H9 (cell line): ENCODE measurements around the gene KRTAP4-2. TPM values are rescaled to one million over a fixed set of nuclear protein-coding genes. Genes with fewer than 3 reads are reported as not detected.

ENCODE experiments used
- DNase-seq: peaks from one replicate; pipeline ENCODE4 v3.0.0-alpha.2; 2017
- H2AFZ ChIP-seq: one replicate; pipeline ENCODE4 v1.6.1; 2013; ENCODE audit warnings: mild to moderate bottlenecking, low read length, control low read depth, moderate library complexity
- H2AK5ac ChIP-seq: 2 replicates; pipeline ENCODE4 v1.6.1; 2013; ENCODE audit warnings: low read length, control low read depth, mixed read lengths; ENCODE audit not compliant: insufficient read length
- H2BK120ac ChIP-seq: one replicate; pipeline ENCODE4 v1.6.1; 2013; ENCODE audit warnings: low read depth, mild to moderate bottlenecking, low read length, control low read depth, inconsistent platforms; ENCODE audit not compliant: poor library complexity, severe bottlenecking
- H2BK12ac ChIP-seq: 2 replicates; pipeline ENCODE4 v1.6.1; 2013; ENCODE audit warnings: low read length, control low read depth, mixed read lengths, low read depth; ENCODE audit not compliant: insufficient read length
- H2BK15ac ChIP-seq: 2 replicates; pipeline ENCODE4 v1.6.1; 2013; ENCODE audit warnings: low read depth, low read length, control low read depth
- H2BK20ac ChIP-seq: one replicate; pipeline ENCODE4 v1.6.1; 2013; ENCODE audit warnings: low read depth, mild to moderate bottlenecking, low read length, control low read depth, inconsistent platforms; ENCODE audit not compliant: poor library complexity, severe bottlenecking
- H2BK5ac ChIP-seq: 2 replicates; pipeline ENCODE4 v1.6.1; 2013; ENCODE audit warnings: low read length, control low read depth, mixed read lengths; ENCODE audit not compliant: insufficient read length
- H3K14ac ChIP-seq: 2 replicates; pipeline ENCODE4 v1.6.1; 2013; ENCODE audit warnings: low read length, control low read depth; ENCODE audit not compliant: insufficient read depth
- H3K18ac ChIP-seq: 2 replicates; pipeline ENCODE4 v1.6.1; 2013; ENCODE audit warnings: low read depth, mild to moderate bottlenecking, mixed read lengths, low read length, control low read depth; ENCODE audit not compliant: insufficient read length
- H3K23ac ChIP-seq: 2 replicates; pipeline ENCODE4 v1.6.1; 2013; ENCODE audit warnings: low read length, control low read depth, mixed read lengths, low read depth; ENCODE audit not compliant: insufficient read length
- H3K23me2 ChIP-seq: 2 replicates; pipeline ENCODE4 v1.6.1; 2013; ENCODE audit warnings: low read depth, mild to moderate bottlenecking, mixed read lengths, low read length, control low read depth; ENCODE audit not compliant: insufficient read length, poor library complexity, severe bottlenecking
- H3K27ac ChIP-seq: 2 replicates; pipeline ENCODE4 v1.5.1; 2013; ENCODE audit warnings: low read length, control low read depth, mixed read lengths, low read depth; ENCODE audit not compliant: insufficient read length
- H3K27me3 ChIP-seq: 2 replicates; pipeline ENCODE4 v1.6.1; 2013; ENCODE audit warnings: low read length, control low read depth, inconsistent platforms; ENCODE audit not compliant: insufficient read depth
- H3K4ac ChIP-seq: 2 replicates; pipeline ENCODE4 v1.6.1; 2013; ENCODE audit warnings: low read depth, mild to moderate bottlenecking, control low read depth, inconsistent platforms, low read length, moderate library complexity
- H3K4me1 ChIP-seq: 2 replicates; pipeline ENCODE4 v1.6.1; 2013; ENCODE audit warnings: low read length, control low read depth, inconsistent platforms; ENCODE audit not compliant: insufficient read depth
- H3K4me2 ChIP-seq: 2 replicates; pipeline ENCODE4 v1.6.1; 2013; ENCODE audit warnings: low read length, control low read depth, mixed read lengths; ENCODE audit not compliant: insufficient read length, insufficient read depth
- H3K56ac ChIP-seq: 2 replicates; pipeline ENCODE4 v1.6.1; 2013; ENCODE audit warnings: low read depth, mild to moderate bottlenecking, mixed read lengths, low read length, control low read depth; ENCODE audit not compliant: insufficient read length
- H3K79me1 ChIP-seq: 2 replicates; pipeline ENCODE4 v1.6.1; 2013; ENCODE audit warnings: low read depth, mild to moderate bottlenecking, moderate library complexity, low read length, control low read depth, inconsistent platforms; ENCODE audit not compliant: insufficient read depth, poor library complexity, severe bottlenecking
- H3K79me2 ChIP-seq: 2 replicates; pipeline ENCODE4 v1.6.1; 2013; ENCODE audit warnings: low read length, control low read depth, inconsistent platforms; ENCODE audit not compliant: insufficient read depth
- H3K9ac ChIP-seq: 2 replicates; pipeline ENCODE4 v1.6.1; 2013; ENCODE audit warnings: low read length, control low read depth, mixed read lengths; ENCODE audit not compliant: insufficient read length; ENCODE audit errors: extremely low read depth
- H3K9me3 ChIP-seq: one replicate; pipeline ENCODE4 v1.6.1; 2013; ENCODE audit warnings: low read depth, low read length, inconsistent platforms; ENCODE audit not compliant: control insufficient read depth
- H3T11ph ChIP-seq: one replicate; pipeline ENCODE4 v1.6.1; 2013; ENCODE audit warnings: mild to moderate bottlenecking, low read length, control low read depth, inconsistent platforms
- H4K20me1 ChIP-seq: one replicate; pipeline ENCODE4 v1.6.1; 2013; ENCODE audit not compliant: control insufficient read depth, insufficient read length, insufficient read depth
- H4K5ac ChIP-seq: 2 replicates; pipeline ENCODE4 v1.6.1; 2013; ENCODE audit warnings: low read depth, mild to moderate bottlenecking, mixed read lengths, low read length, control low read depth; ENCODE audit not compliant: insufficient read length
- H4K8ac ChIP-seq: replicated peaks from 2 replicates; pipeline ENCODE4 v1.6.1; 2013; ENCODE audit warnings: low read length, control low read depth, mixed read lengths, low read depth; ENCODE audit not compliant: insufficient read length
- H4K91ac ChIP-seq: 2 replicates; pipeline ENCODE4 v1.6.1; 2013; ENCODE audit warnings: low read depth, mild to moderate bottlenecking, moderate library complexity, mixed read lengths, low read length, control low read depth; ENCODE audit not compliant: insufficient read length
- H3K27ac Mint-ChIP-seq, 3 experiments: 2 replicates in 2 of 3; 3 replicates in 1 of 3; pipeline ENCODE4 v1.8.0; 2020 to 2021; ENCODE audit warnings: mixed read lengths in 3 of 3, mild to moderate bottlenecking in 1 of 3, moderate library complexity in 1 of 3
- H3K27me3 Mint-ChIP-seq: 2 replicates; pipeline ENCODE4 v1.8.0; 2021; ENCODE audit warnings: low read depth, mild to moderate bottlenecking, moderate library complexity, mixed read lengths
- H3K36me3 Mint-ChIP-seq, 3 experiments: 2 replicates in 2 of 3; 3 replicates in 1 of 3; pipeline ENCODE4 v1.8.0; 2020 to 2021; ENCODE audit warnings: low read depth in 3 of 3, mixed read lengths in 3 of 3; ENCODE audit not compliant: insufficient read depth in 1 of 3
- H3K4me1 Mint-ChIP-seq, 2 experiments: 2 replicates each; pipeline ENCODE4 v1.8.0; 2020; ENCODE audit warnings: mixed read lengths in 2 of 2
- H3K4me3 Mint-ChIP-seq, 2 experiments: 2 replicates in 1 of 2; 3 replicates in 1 of 2; pipeline ENCODE4 v1.8.0; 2020 to 2021; ENCODE audit warnings: mild to moderate bottlenecking in 2 of 2, mixed read lengths in 2 of 2, moderate library complexity in 1 of 2
- H3K9me3 Mint-ChIP-seq, 2 experiments: 2 replicates in 1 of 2; 3 replicates in 1 of 2; pipeline ENCODE4 v1.8.0; 2020; ENCODE audit warnings: mild to moderate bottlenecking in 2 of 2, mixed read lengths in 2 of 2, moderate library complexity in 1 of 2
- WGBS: extraction: QIAGEN DNeasy Blood & Tissue Kit; methylation state at CpG from one replicate; pipeline ENCODE4 v1.1.7; 2013; ENCODE audit warnings: missing lambda C conversion rate, low lambda C conversion rate, mixed read lengths; ENCODE audit not compliant: insufficient read length; ENCODE audit errors: extremely low coverage; 5-methylcytosine and 5-hydroxymethylcytosine counted together
- total RNA-seq: library from RNA; stranded (reverse); gene quantifications from 2 replicates; pipeline ENCODE4 v1.2.1, GENCODE V29; 2021
- TF ChIP-seq, protein P1 (sequence below): fragments of 200-600 bp; sonication (generic); conservative IDR thresholded peaks from 3 replicates; pipeline ENCODE4 v1.8.0; 2021; ENCODE audit warnings: antibody characterized with exemption, mild to moderate bottlenecking

KRTAP4-2 gene
- total RNA-seq, 1 experiment from 2014 or later, result not detected

DNA sequence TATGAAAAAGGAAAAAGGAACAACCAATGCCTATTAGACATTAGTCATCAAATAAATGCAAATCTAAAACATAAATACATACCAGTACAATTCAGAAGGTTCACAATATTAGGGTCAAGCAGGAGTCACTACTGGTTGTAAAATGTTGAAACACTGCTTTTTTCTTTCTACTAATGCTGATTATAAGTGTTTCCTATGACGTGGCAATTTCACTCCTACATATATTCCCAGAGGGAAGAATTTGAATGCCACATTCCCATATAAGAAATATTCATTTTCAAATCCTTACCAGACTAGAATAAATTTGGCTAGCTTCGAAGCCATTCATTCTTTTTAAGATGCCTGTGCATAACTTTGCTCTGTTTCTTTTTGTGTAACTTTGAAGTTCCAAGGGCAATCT, 45.8 kb upstream of the KRTAP4-2 start:
- TF ChIP-seq, protein P1, sequence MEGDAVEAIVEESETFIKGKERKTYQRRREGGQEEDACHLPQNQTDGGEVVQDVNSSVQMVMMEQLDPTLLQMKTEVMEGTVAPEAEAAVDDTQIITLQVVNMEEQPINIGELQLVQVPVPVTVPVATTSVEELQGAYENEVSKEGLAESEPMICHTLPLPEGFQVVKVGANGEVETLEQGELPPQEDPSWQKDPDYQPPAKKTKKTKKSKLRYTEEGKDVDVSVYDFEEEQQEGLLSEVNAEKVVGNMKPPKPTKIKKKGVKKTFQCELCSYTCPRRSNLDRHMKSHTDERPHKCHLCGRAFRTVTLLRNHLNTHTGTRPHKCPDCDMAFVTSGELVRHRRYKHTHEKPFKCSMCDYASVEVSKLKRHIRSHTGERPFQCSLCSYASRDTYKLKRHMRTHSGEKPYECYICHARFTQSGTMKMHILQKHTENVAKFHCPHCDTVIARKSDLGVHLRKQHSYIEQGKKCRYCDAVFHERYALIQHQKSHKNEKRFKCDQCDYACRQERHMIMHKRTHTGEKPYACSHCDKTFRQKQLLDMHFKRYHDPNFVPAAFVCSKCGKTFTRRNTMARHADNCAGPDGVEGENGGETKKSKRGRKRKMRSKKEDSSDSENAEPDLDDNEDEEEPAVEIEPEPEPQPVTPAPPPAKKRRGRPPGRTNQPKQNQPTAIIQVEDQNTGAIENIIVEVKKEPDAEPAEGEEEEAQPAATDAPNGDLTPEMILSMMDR, result no peak
- H3K18ac ChIP-seq, result no peak overlapping the region
- H4K20me1 ChIP-seq, result no peaks in the 10 kb centered on the region
- no peaks in the 10 kb centered on the region for H3K9me3 ChIP-seq
- no peaks in the 10 kb centered on the region for H3K79me1 ChIP-seq
- no peaks in the 10 kb centered on the region for H3K4me1 ChIP-seq
- H3K23ac ChIP-seq, result no peak overlapping the region
- WGBS, result no CpG with 5 or more reads among the region's 2 CpGs
- no peak overlapping the region for H3K4me3 Mint-ChIP-seq
- H3T11ph ChIP-seq, result no peak overlapping the region
- H3K9ac ChIP-seq, result no peak overlapping the region
- H3K4me2 ChIP-seq, result no peak overlapping the region
- H3K4ac ChIP-seq, result no peak overlapping the region
- no peak overlapping the region for H2AFZ ChIP-seq
- no peaks in the 10 kb centered on the region for H3K79me2 ChIP-seq
- no peak for DNase-seq
- H3K27me3 Mint-ChIP-seq, result peaks cover 4% of the 10 kb centered on the region; the same call in 1 of the 2 replicates
- H2BK120ac ChIP-seq, result no peak overlapping the region
- H3K56ac ChIP-seq, result no peak overlapping the region
- H3K4me1 Mint-ChIP-seq, result 0 out of 4 replicates have a peak, but pooled peaks cover 0 to 5% of the 10 kb centered on the region in 2 experiments
- H3K9me3 Mint-ChIP-seq, result peaks cover 3 to 4% of the 10 kb centered on the region in 2 experiments; a peak in 3 of 5 replicates
- no peak overlapping the region for H3K27ac Mint-ChIP-seq
- no peak overlapping the region for H2BK20ac ChIP-seq
- no peak overlapping the region for H4K5ac ChIP-seq
- H3K27ac ChIP-seq, result no peak overlapping the region
- H2BK12ac ChIP-seq, result no peak overlapping the region
- no peak overlapping the region for H2BK5ac ChIP-seq
- H3K27me3 ChIP-seq, result no peaks in the 10 kb centered on the region
- H2BK15ac ChIP-seq, result no peak overlapping the region
- H4K91ac ChIP-seq, result no peak overlapping the region
- H3K36me3 Mint-ChIP-seq, result no peaks in the 10 kb centered on the region
- H3K14ac ChIP-seq, result no peak overlapping the region
- H3K23me2 ChIP-seq, result no peaks in the 10 kb centered on the region
- no peak overlapping the region for H2AK5ac ChIP-seq
- no peak overlapping the region for H4K8ac ChIP-seq
